NCI-H460 (cell line): ENCODE data around the gene ASPSCR1. TPM values are rescaled to one million over a fixed set of nuclear protein-coding genes. Genes with fewer than 3 reads are reported as not detected.

Experiments
- DNase-seq: peaks from one replicate; pipeline ENCODE4 v3.0.0-alpha.2; 2016; ENCODE audit warnings: low read depth; ENCODE audit errors: extremely low read depth
- total RNA-seq: library from RNA; depleted of rRNA; stranded (reverse); fragments of >200 nt; shearing (Covaris generic); gene quantifications from 2 replicates; pipeline ENCODE4 v1.2.3, GENCODE V29; 2014; rRNA removed

The ASPSCR1 gene
- total RNA-seq, 1 experiment from 2014 or later: 20.5 TPM

DNA sequence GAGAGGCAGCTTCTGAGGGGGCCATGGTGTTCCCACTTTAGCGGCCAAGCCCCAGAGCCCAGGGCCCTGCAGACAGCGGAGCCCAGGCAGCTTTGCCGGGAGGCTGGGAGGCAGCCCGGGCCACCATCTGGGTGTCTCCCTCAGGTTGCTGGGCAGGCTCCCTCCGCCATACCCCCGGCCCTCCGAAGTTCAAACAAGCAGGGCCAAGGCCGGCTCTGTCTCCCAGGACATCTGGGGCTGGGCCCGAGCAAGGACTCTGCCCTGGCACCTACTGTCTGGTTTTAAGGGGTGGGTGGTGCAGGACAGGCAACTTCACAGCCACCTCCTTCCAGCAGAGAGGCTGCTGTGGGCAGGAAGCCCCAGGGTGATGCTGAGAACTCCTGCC lies 85.5 kb downstream of the ASPSCR1 start:
- DNase-seq: no peak

DNA sequence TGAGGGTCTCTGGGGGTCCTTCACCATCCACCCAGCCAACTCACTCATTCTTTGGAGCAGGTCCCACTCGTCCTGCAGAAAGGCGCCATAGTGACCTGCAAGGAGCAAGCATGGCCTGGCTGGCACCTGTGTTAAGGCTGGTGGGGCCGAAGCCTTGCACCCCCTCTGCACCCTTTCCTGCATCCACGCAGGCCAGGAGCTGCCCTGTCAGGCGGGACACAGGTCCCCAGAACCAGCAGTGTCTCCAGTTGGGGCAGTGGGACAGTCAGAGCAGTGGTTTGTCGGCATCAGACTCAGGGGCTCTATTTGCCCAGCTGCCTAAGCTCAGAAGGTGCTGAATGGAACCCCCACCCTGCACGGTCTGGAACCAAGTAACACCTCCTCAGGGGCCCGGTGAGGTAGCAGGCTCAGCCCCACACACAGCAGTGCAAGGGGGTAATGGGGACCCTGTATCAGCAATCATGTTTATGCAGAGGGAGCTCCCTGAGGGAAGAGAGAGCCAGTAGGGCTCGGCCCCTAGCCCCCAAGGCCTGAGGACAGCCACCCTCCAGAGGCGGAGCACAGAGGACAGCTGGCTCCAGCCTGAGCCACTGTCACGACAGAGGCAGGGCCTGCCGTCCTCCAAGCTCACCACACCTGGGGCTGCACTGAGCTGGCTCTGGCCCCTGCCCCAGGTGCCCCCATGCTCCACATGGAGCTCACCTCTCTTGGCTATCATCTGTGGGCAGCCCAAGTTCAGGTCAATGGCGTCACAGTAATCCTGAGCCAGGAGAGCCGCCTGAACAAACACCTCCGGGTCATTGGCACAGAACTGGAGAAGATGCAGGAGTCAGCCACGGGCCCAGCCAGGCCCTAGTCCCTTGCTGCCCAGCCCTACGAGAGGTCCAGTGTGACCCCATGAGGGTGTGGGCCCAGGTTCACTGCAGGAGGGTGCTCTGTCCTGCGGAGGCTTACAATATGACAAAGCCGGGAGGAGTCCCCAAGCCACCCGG lies 86.3 kb downstream of the ASPSCR1 start:
- no peak for DNase-seq

GRCh38 chr17:82064433-82065192 lies 87.2 kb downstream of the ASPSCR1 start:
- no peak for DNase-seq

- no peak for DNase-seq
Observed at GRCh38 chr17:82065193-82065637, 87.8 kb downstream of the ASPSCR1 start.

DNA sequence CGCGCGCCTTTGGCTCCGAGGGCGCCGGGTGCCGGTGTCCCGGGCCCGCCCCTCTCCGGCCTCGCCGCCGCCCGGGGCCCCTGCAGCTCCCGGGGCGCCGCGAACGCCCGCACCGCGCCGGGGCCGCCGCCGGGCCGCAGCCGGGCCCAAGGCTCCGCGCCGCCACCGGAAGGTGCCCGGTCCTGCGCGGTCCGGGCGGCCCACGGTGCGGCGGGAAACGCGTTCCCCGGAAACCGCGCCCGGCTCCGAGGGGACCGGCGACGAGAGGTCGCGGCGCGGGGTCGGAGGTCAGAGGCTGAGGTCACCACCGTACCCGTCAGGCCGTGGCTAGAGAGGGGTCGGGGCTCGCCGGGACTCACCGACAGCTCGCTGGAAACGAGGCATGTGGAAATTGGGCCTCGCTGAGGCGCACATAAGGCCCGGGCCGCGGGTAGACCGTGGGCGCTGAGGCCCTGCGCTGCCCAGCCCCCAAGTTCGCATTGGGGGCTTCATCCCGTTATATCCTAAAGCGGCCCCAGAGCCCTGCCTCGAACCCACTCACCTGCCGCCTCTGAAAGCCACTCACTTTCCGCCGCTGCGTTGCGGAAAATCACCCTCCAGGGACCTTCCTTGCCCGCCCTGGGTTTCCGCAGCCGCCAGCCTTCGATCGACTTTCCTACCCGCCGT lies 88.3 kb downstream of the ASPSCR1 start, which contains the start of gene DUS1L:
DUS1L (minus strand) TSS at position 167 of the 666 bp plus-strand sequence. CDS start 745 bp downstream, outside the sequence.
- peak; percentile 31 for DNase-seq

Other genes with a start within 250 kb of the ASPSCR1 start
- gene GCGR, start 173.5 kb upstream of the ASPSCR1 start, total RNA-seq: 0.40 and 0.58 TPM in 2 replicates
- 25.6 and 31.7 TPM in 2 replicates for gene MCRIP1, start 144.3 kb upstream of the ASPSCR1 start, total RNA-seq
- not detected in 2 replicates for gene PPP1R27, start 142.6 kb upstream of the ASPSCR1 start, total RNA-seq
- gene P4HB, start 117.1 kb upstream of the ASPSCR1 start, total RNA-seq: 800 and 860 TPM in 2 replicates
- 175 and 178 TPM in 2 replicates for gene ARHGDIA, start 106.3 kb upstream of the ASPSCR1 start, total RNA-seq
- 130 and 142 TPM in 2 replicates for gene ALYREF, start 86.0 kb upstream of the ASPSCR1 start, total RNA-seq
- gene ANAPC11, start 85.9 kb upstream of the ASPSCR1 start, total RNA-seq: 137 and 139 TPM in 2 replicates
- gene NPB, start 75.4 kb upstream of the ASPSCR1 start, total RNA-seq: 0.05 TPM in 1 of 2 replicates, not detected in the other
- 2.7 and 3.4 TPM in 2 replicates for gene PCYT2, start 66.2 kb upstream of the ASPSCR1 start, total RNA-seq
- 18.1 and 19.7 TPM in 2 replicates for gene SIRT7, start 59.5 kb upstream of the ASPSCR1 start, total RNA-seq
- 62.5 and 64.3 TPM in 2 replicates for gene MAFG, start 49.9 kb upstream of the ASPSCR1 start, total RNA-seq
- gene PYCR1, start 40.3 kb upstream of the ASPSCR1 start, total RNA-seq: 210 and 242 TPM in 2 replicates
- not detected in 2 replicates for gene MYADML2, start 30.4 kb upstream of the ASPSCR1 start, total RNA-seq
- 0.15 TPM in 1 of 2 replicates, not detected in the other for gene NOTUM, start 16.4 kb upstream of the ASPSCR1 start, total RNA-seq
- gene CENPX, start 45.2 kb downstream of the ASPSCR1 start, total RNA-seq: 46.6 and 51.4 TPM in 2 replicates
- gene LRRC45, start 45.7 kb downstream of the ASPSCR1 start, total RNA-seq: 6.1 and 7.4 TPM in 2 replicates
- 19.0 and 25.5 TPM in 2 replicates for gene RAC3, start 54.0 kb downstream of the ASPSCR1 start, total RNA-seq
- gene DCXR, start 60.1 kb downstream of the ASPSCR1 start, total RNA-seq: 42.6 and 44.3 TPM in 2 replicates
- gene RFNG, start 74.2 kb downstream of the ASPSCR1 start, total RNA-seq: 25.5 and 26.5 TPM in 2 replicates
- 100 and 102 TPM in 2 replicates for gene GPS1, start 74.3 kb downstream of the ASPSCR1 start, total RNA-seq
- 123 and 176 TPM in 2 replicates for gene DUS1L, start 88.2 kb downstream of the ASPSCR1 start, total RNA-seq
- 53.8 and 54.7 TPM in 2 replicates for gene FASN, start 120.6 kb downstream of the ASPSCR1 start, total RNA-seq
- gene CCDC57, start 235.2 kb downstream of the ASPSCR1 start, total RNA-seq: 21.2 and 21.3 TPM in 2 replicates